Measurements from ENCODE around the gene TCHHL1.
"Not testable (repeated sequence)": the region's sequence is repeated elsewhere in the genome, so short reads cannot be mapped to it uniquely, and the experiment has no call there.

TCHHL1 gene

GRCh38 chr1:152084853-152085252 is 4.0 kb downstream of the TCHHL1 start:
- DNase-seq = no peak

GRCh38 chr1:152081026-152081425 is 7.8 kb downstream of the TCHHL1 start:
- DNase-seq = not testable (repeated sequence)

GRCh38 chr1:152080494-152080893 is 8.4 kb downstream of the TCHHL1 start:
- not testable (repeated sequence) for DNase-seq

- DNase-seq = no peak
Observed at GRCh38 chr1:152078831-152079441, 9.9 kb downstream of the TCHHL1 start.

GRCh38 chr1:152072311-152072710 is 16.6 kb downstream of the TCHHL1 start:
- DNase-seq = no peak

- no peak for DNase-seq
Observed at GRCh38 chr1:152071123-152071522, 17.7 kb downstream of the TCHHL1 start.

GRCh38 chr1:152067929-152068328 is 20.9 kb downstream of the TCHHL1 start:
- DNase-seq = no peak

GRCh38 chr1:152067150-152067549 is 21.7 kb downstream of the TCHHL1 start:
- peak in 3 of 4 experiments; percentile 13 to 40 (median 36) for DNase-seq

GRCh38 chr1:152061952-152062351 is 26.9 kb downstream of the TCHHL1 start:
- no peak for DNase-seq

GRCh38 chr1:152053375-152053774 is 35.5 kb downstream of the TCHHL1 start:
- no peak for DNase-seq

GRCh38 chr1:152052606-152053005 is 36.3 kb downstream of the TCHHL1 start:
- peak; percentile 90 to 96 (median 92) for DNase-seq

- peak in 3 of 4 experiments; percentile 42 to 55 (median 53) for DNase-seq
Observed at GRCh38 chr1:152050886-152051675, 37.8 kb downstream of the TCHHL1 start.

- DNase-seq = peak; percentile 50 to 91 (median 80)
Observed at GRCh38 chr1:152049291-152050083, 39.4 kb downstream of the TCHHL1 start.

- DNase-seq = peak; percentile 93 to 97 (median 96)
Observed at GRCh38 chr1:152048416-152049009, 40.4 kb downstream of the TCHHL1 start.

GRCh38 chr1:152047730-152048415 is 41.0 kb downstream of the TCHHL1 start:
- DNase-seq = peak; percentile 96 to 100 (median 98)

- DNase-seq = no peak
Observed at GRCh38 chr1:152047413-152047729, 41.5 kb downstream of the TCHHL1 start.

GRCh38 chr1:152044386-152044785 is 44.5 kb downstream of the TCHHL1 start:
- DNase-seq = peak in 1 of 4 experiments; percentile 24

GRCh38 chr1:152043870-152044269 is 45.0 kb downstream of the TCHHL1 start:
- no peak for DNase-seq

GRCh38 chr1:152042030-152042429 is 46.8 kb downstream of the TCHHL1 start:
- DNase-seq = no peak

- DNase-seq = no peak
Observed at GRCh38 chr1:152039886-152040285, 49.0 kb downstream of the TCHHL1 start.

- peak in 1 of 4 experiments; percentile 23 for DNase-seq
Observed at GRCh38 chr1:152039461-152039860, 49.4 kb downstream of the TCHHL1 start.

GRCh38 chr1:152038871-152039270 is 50.0 kb downstream of the TCHHL1 start:
- DNase-seq = peak in 1 of 4 experiments; percentile 17
